Motor neuron (in vitro differentiated cells): Measurements from ENCODE around the gene HERC4. TPM values are rescaled to one million over a fixed set of nuclear protein-coding genes. Genes with fewer than 3 reads are reported as not detected.
"Not testable (repeated sequence)": the region's sequence is repeated elsewhere in the genome, so short reads cannot be mapped to it uniquely, and the experiment has no call there.

Experiments
- ATAC-seq, 8 experiments: fragments of 200-7000 bp; cut with Tn5 transposase; replicated peaks in 6 of 8; 2 replicates each; pipeline ENCODE4 v1.8.0; 2021; ENCODE audit warnings: mild to moderate bottlenecking in 8 of 8, moderate library complexity in 8 of 8
- H3K27ac ChIP-seq, 2 donors: fragments of 250-450 bp; sonication (Bioruptor Pico); 2 replicates each; pipeline ENCODE4 v1.9.0; 2021; ENCODE audit warnings: antibody characterized with exemption in 2 of 2, mild to moderate bottlenecking in 2 of 2, moderate library complexity in 1 of 2
- H3K4me1 ChIP-seq, 2 donors: fragments of 250-450 bp; sonication (Bioruptor Pico); replicated peaks in 1 of 2; 2 replicates each; pipeline ENCODE4 v1.6.1; 2021; ENCODE audit warnings: antibody characterized with exemption in 2 of 2, mild to moderate bottlenecking in 2 of 2, moderate library complexity in 1 of 2
- H3K4me3 ChIP-seq, 5 donors: fragments of 250-450 bp; sonication (Bioruptor Pico); 2 replicates each; pipeline ENCODE4 v1.9.0; 2021; ENCODE audit warnings: antibody characterized with exemption in 5 of 5, mild to moderate bottlenecking in 5 of 5, moderate library complexity in 4 of 5
- WGBS, 10 experiments: fragments of 450-650 bp; shearing (Covaris generic); methylation state at CpG; one replicate each; pipeline ENCODE4 v1.0.0; 2022; 5-methylcytosine and 5-hydroxymethylcytosine counted together
- in situ Hi-C, 9 experiments: fragments of 400-800 bp; cut with MboI; loops; one replicate each; pipeline ENCODE4 v1.15.0; 2021; ENCODE audit warnings: low sequenced_read_pairs in 9 of 9, low pct_unique_long_range_greater_than_20kb in 2 of 9; ENCODE audit not compliant: unreplicated experiment in 9 of 9
- total RNA-seq, 8 experiments: library from RNA; unstranded; fragments of 300-600 nt; gene quantifications; 2 replicates each; pipeline versions ENCODE4 v1.2.3 to v1.2.4, GENCODE V29; 2022

HERC4 gene
- total RNA-seq, 8 experiments from 2014 or later: 16.4 to 80.5 (median 40.3) TPM

- in situ Hi-C loops: loop anchor here in 3 of 9 experiments (25.0 kb wide), 3 partner anchors 101 to 226 kb away; no protein-coding TSS in a partner anchor
- Histone ChIP-seq H3K4me3 (no peak overlapping the region), H3K27ac (no peak overlapping the region), H3K4me1 (no peaks in the 10 kb centered on the region)
- 42 to 100% (median 59%) methylated on average over 1 to 2 of the region's 2 CpGs; no CpG with 5 or more reads in 2 of the 10 experiments for WGBS, 10 experiments
- ATAC-seq: no peak
These were observed 10.9 kb upstream of the HERC4 start for GRCh38 chr10:68086011-68086410.

- WGBS, 10 experiments: 30 to 100% (median 88%) methylated on average over 1 to 4 of the region's 4 CpGs; no CpG with 5 or more reads in 1 of the 10 experiments
- no peaks in the 10 kb centered on the region for H3K4me1 ChIP-seq
- no peak overlapping the region for H3K27ac ChIP-seq
- peak in 2 of 8 experiments; percentile 50 to 65 for ATAC-seq
- in situ Hi-C loops: loop anchor here in 3 of 9 experiments (25.0 kb wide), 3 partner anchors 103 to 228 kb away; no protein-coding TSS in a partner anchor
- H3K4me3 ChIP-seq: no peak overlapping the region
These were observed 9.4 kb upstream of the HERC4 start for GRCh38 chr10:68084469-68084868.

GRCh38 chr10:68083953-68084352, 8.9 kb upstream of the HERC4 start:
- no peak for ATAC-seq
- Histone ChIP-seq H3K4me3 (no peak overlapping the region), H3K4me1 (no peaks in the 10 kb centered on the region), H3K27ac (no peak overlapping the region)
- in situ Hi-C loops: loop anchor here in 3 of 9 experiments (25.0 kb wide), 3 partner anchors 103 to 228 kb away; no protein-coding TSS in a partner anchor
- WGBS, 10 experiments: 0 to 89% (median 31%) methylated on average over 1 of the region's 1 CpG; no CpG with 5 or more reads in 2 of the 10 experiments

GRCh38 chr10:68082872-68083271, 7.8 kb upstream of the HERC4 start:
- Histone ChIP-seq H3K4me3 (no peak overlapping the region), H3K27ac (no peak overlapping the region), H3K4me1 (no peaks in the 10 kb centered on the region)
- in situ Hi-C loops: loop anchor here in 3 of 9 experiments (25.0 kb wide), 3 partner anchors 104 to 229 kb away; no protein-coding TSS in a partner anchor
- 0 to 100% (median 69%) methylated on average over 1 of the region's 1 CpG for WGBS, 10 experiments
- peak in 3 of 8 experiments; percentile 36 to 54 (median 52) for ATAC-seq

DNA sequence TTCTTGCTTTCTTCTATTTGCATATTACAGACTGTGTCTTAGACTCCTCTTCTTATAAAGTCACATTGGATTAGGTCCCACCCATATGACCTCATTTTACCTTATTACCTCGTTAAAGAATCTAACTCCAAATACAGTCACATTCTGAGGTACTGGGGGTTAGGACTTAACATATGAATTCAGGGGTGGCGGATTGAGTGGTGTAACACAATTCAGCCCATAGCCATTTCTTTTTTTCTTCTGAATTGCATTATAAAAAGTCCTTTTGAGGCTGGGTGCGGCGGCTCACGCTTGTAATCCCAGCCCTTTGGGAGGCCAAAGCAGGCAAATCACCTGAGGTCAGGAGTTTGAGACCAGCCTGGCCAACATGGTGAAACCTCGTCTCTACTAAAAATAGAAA, 6.8 kb upstream of the HERC4 start:
- ATAC-seq: no peak
- H3K4me1 ChIP-seq: no peaks in the 10 kb centered on the region
- 49 to 100% (median 70%) methylated on average over 1 to 5 of the region's 6 CpGs; no CpG with 5 or more reads in 2 of the 10 experiments for WGBS, 10 experiments
- in situ Hi-C loops: loop anchor here in 3 of 9 experiments (25.0 kb wide), 3 partner anchors 105 to 230 kb away; no protein-coding TSS in a partner anchor
- no peak overlapping the region for H3K4me3 ChIP-seq
- no peak overlapping the region for H3K27ac ChIP-seq

- H3K4me1 ChIP-seq: no peaks in the 10 kb centered on the region
- 57 to 100% (median 84%) methylated on average over 1 to 5 of the region's 5 CpGs; no CpG with 5 or more reads in 1 of the 10 experiments for WGBS, 10 experiments
- no peak overlapping the region for H3K4me3 ChIP-seq
- in situ Hi-C loops: loop anchor here in 3 of 9 experiments (25.0 kb wide), 3 partner anchors 106 to 231 kb away; no protein-coding TSS in a partner anchor
- no peak for ATAC-seq
- no peak overlapping the region for H3K27ac ChIP-seq
These were observed 5.9 kb upstream of the HERC4 start for GRCh38 chr10:68080853-68081431.

DNA sequence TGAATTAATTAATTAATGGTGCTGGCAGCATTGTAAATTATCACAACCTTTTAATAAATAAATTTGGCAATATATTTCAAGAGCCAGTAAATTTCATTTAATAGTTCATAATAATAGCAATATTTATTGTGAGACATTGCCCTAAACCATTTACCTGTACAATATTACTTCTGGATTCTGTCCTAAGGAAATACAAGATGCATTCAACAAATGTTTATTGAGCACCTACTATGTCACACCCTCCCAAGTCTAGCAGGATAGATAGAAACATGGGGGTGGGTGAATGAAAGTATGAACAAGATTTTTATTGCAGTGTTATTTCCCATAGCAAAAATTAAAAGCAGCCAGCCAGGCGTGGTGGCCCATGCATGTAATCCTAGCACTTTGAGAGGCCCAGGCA, 4.4 kb upstream of the HERC4 start:
- ATAC-seq: no peak
- 80 to 100% (median 94%) methylated on average over 1 of the region's 1 CpG; no CpG with 5 or more reads in 6 of the 10 experiments for WGBS, 10 experiments
- H3K4me3 ChIP-seq: no peak overlapping the region
- in situ Hi-C loops: loop anchor here in 3 of 9 experiments (25.0 kb wide), 3 partner anchors 108 to 233 kb away; no protein-coding TSS in a partner anchor
- no peak overlapping the region for H3K27ac ChIP-seq
- peaks cover 4 to 5% of the 10 kb centered on the region in 2 donors for H3K4me1 ChIP-seq

DNA sequence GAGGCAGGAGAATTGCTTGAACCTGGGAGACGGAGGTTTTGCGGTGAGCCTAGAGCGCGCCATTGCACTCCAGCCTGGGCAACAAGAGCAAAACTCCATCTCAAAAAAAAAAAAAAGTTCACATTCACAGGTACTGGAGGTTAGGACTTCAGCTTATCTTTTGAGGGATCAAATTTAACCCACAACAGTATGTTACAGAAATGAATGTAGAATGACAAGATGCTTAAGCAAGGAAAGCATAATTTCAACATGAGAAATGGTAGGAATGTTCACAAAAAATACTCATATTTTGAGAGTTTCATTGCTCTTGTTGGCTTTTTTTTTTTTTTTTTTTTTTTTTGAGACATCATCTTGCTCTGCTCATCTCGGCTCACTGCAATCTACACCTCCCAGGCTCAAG, 1.9 kb upstream of the HERC4 start:
- in situ Hi-C loops: loop anchor here in 3 of 9 experiments (25.0 kb wide), 3 partner anchors 110 to 235 kb away; no protein-coding TSS in a partner anchor
- H3K4me1 ChIP-seq: peaks cover 9 to 21% of the 10 kb centered on the region in 2 donors
- no peak for ATAC-seq
- no peak overlapping the region for H3K4me3 ChIP-seq
- 73 to 100% (median 95%) methylated on average over 1 to 5 of the region's 5 CpGs; no CpG with 5 or more reads in 4 of the 10 experiments for WGBS, 10 experiments
- no peak overlapping the region for H3K27ac ChIP-seq

DNA sequence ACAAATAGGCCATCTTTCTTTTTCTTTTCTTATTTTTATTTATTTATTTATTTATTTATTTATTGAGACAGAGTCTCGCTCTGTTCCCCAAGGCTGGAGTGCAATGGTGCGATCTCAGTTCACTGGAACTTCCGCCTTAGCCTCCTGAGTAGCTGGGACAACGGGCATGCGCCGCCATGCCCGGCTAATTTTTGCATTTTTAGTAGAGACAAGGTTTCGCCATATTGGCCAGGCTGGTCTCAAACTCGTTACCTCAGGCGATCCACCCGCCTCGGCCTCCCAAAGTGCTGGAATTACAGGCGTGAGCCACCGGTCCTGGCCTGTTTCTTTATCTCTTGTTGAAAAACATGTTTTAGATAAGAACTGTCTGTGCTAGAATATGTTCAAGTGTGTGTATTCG, 998 bp upstream of the HERC4 start:
- 92 to 100% (median 98%) methylated on average over 2 to 15 of the region's 15 CpGs; no CpG with 5 or more reads in 1 of the 10 experiments for WGBS, 10 experiments
- H3K27ac ChIP-seq, H3K4me3 ChIP-seq, ATAC-seq: not testable (repeated sequence)
- H3K4me1 ChIP-seq: peaks cover 11 to 27% of the 10 kb centered on the region in 2 donors
- in situ Hi-C loops: loop anchor here in 3 of 9 experiments (25.0 kb wide), 3 partner anchors 111 to 236 kb away; no protein-coding TSS in a partner anchor

DNA sequence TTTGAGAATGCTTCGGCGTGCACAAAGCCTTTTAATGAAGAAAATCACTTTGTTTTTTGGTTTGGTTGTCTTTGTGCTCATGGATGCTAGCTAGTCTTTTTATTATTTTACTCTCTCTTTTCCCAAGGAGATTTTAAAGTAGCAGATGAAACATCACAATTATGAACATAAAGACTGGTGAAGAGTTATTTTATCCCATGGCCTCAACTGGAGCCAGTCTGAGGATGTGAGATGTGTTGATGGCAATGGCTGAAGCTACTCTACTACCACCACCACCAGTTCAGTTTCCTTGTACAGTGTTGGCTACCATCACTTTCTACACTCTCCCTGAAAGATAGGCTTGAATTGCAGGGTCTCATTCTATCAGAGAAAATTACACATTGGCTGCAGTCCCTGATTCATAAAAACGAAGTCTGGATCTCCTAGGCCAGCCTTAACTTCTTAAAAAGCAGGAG, 494 bp upstream of the HERC4 start:
- H3K27ac ChIP-seq: peak overlapping the region in 1 of 2 donors; percentile 61
- peak overlapping the region; percentile 73 to 99 (median 85) for H3K4me3 ChIP-seq
- no peak for ATAC-seq
- 0 to 100% (median 42%) methylated on average over 1 to 3 of the region's 3 CpGs; no CpG with 5 or more reads in 2 of the 10 experiments for WGBS, 10 experiments
- in situ Hi-C loops: loop anchor here in 3 of 9 experiments (25.0 kb wide), 3 partner anchors 112 to 237 kb away; no protein-coding TSS in a partner anchor
- H3K4me1 ChIP-seq: peaks cover 11 to 27% of the 10 kb centered on the region in 2 donors

DNA sequence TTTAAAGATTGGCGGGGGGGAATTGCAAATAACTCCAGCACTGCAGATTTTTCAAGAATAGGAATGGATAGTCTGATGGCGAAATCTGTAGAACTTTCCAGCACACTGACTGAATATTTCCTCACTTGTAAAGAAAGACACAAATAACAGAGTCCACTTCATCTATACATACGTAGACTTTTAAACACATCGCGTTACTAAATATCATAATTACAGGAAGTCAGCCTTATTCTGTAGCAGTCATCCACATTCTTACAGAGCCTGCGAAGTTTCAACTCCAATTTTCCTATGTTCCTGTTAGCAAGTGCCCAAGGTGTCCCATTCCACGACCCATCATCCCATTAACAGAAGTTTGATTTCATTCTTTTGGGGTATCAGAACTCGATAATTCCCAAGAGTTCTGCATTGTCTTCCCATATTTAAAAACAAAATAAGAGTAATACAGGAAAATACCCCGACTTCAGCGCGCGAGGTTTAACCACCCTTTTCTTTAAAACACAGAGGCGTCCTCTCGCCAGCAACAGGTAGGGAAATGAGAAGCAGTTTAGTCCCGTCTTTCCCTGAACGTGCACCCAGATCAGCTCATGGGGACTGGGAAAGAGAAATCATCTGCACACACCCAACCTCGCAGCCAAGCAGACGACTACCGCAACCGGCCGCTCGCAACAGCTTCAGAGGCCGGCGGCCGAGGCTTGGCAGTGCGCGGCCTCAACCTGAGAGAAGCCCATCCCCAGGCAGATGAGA, 880 bp downstream of the HERC4 start:
- Histone ChIP-seq H3K4me1 (peaks cover 11 to 27% of the 10 kb centered on the region in 2 donors), H3K4me3 (peak overlapping the region; percentile 73 to 99 (median 85)), H3K27ac (peak overlapping the region; percentile 84 to 95)
- 0 to 12% (median 0%) methylated on average over 1 to 17 of the region's 27 CpGs for WGBS, 10 experiments
- ATAC-seq: no peak
- in situ Hi-C loops: no loop called here

GRCh38 chr10:68073631-68074030, 1.5 kb downstream of the HERC4 start:
- H3K27ac ChIP-seq: no peak overlapping the region
- in situ Hi-C loops: no loop called here

More at GRCh38 chr10:68073631-68074030, 1.5 kb downstream of the HERC4 start:
- 0 to 4% (median 0%) methylated on average over 1 to 3 of the region's 3 CpGs; no CpG with 5 or more reads in 1 of the 10 experiments for WGBS, 10 experiments
- ATAC-seq: no peak
- peaks cover 11 to 27% of the 10 kb centered on the region in 2 donors for H3K4me1 ChIP-seq
- H3K4me3 ChIP-seq: peak overlapping the region; percentile 73 to 99 (median 85)
